Measurements from ENCODE around the gene BRIP1.
"Not testable (repeated sequence)": the region's sequence is repeated elsewhere in the genome, so short reads cannot be mapped to it uniquely, and the experiment has no call there.

BRIP1 gene

GRCh38 chr17:61738249-61738648 is 125.1 kb downstream of the BRIP1 start:
- no peak overlapping the region for H3K27ac ChIP-seq
- DNase-seq (ENCODE audit: low read depth, low spot score), result no peak

DNA sequence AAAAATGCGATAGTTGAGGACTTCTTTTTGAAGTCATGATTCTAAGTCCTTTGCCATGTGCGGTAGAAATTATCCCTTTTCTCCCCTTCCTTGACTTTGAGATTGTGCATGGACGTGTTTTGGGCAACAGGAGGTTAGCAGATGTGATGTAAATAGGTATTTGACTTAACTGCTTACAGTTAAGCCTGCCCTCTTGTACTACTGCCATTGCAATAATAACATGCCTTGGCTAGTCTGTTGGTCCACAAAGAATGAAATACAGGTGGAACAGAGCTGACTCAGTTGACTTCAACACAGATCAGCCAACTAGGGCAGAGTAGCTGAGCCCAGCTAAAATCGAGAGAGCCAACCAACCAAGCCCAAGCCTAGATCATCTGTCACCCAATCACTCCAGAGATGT is 125.5 kb downstream of the BRIP1 start:
- DNase-seq (ENCODE audit: low read depth, low spot score), result no peak
- no peak overlapping the region for H3K27ac ChIP-seq

GRCh38 chr17:61736438-61736837 is 126.9 kb downstream of the BRIP1 start:
- no peak for DNase-seq (ENCODE audit: low read depth, low spot score)
- H3K27ac ChIP-seq, result no peak overlapping the region

- no peak overlapping the region for H3K27ac ChIP-seq
- DNase-seq (ENCODE audit: low read depth, low spot score), result no peak
Observed at GRCh38 chr17:61735807-61736206, 127.5 kb downstream of the BRIP1 start.

DNA sequence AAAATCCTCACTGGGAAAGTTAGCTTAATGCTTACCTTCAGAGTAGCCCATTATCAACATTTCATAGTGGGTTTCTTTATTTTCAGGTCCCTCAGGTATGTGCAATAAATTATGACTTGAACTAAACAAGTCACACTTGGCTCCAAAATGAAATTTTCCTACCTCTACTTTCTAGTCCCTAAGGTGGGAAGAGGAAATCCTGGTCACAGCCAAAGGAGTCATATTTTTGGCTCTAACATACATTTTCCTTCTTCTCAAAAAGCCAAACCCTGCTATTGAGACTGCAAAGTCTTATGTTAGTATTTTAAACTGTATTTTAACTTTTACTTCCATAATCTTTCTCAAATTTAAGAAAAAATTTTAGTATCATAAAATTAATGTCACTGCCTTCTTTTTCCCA is 128.9 kb downstream of the BRIP1 start:
- no peak overlapping the region for H3K27ac ChIP-seq
- no peak for DNase-seq (ENCODE audit: low read depth, low spot score)

DNA sequence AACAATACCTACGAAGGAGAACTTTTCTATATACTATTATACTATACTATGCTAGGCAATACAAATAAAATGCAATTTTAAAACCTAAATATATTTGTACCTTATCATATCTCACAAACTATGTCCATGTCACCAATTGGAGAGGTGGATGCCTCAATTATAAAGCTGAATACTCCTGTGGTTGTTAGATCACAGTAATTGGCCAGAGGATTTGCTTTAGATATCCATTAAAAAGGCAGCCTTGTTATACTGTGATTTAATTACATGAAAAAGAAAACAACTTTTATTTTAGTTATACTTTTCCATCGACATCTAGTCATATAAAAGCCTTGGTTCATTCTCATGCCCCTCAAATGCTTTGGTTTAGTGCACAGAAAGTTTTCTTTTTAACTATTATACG is 129.3 kb downstream of the BRIP1 start:
- no peak for DNase-seq (ENCODE audit: low read depth, low spot score)
- no peak overlapping the region for H3K27ac ChIP-seq

GRCh38 chr17:61733021-61733420 is 130.3 kb downstream of the BRIP1 start:
- no peak overlapping the region for H3K27ac ChIP-seq
- no peak for DNase-seq (ENCODE audit: low read depth, low spot score)

- no peak for DNase-seq (ENCODE audit: low read depth, low spot score)
- no peak overlapping the region for H3K27ac ChIP-seq
Observed at GRCh38 chr17:61732169-61732568, 131.2 kb downstream of the BRIP1 start.

GRCh38 chr17:61731330-61731729 is 132.0 kb downstream of the BRIP1 start:
- no peak overlapping the region for H3K27ac ChIP-seq
- no peak for DNase-seq (ENCODE audit: low read depth, low spot score)

- no peak for DNase-seq (ENCODE audit: low read depth, low spot score)
- H3K27ac ChIP-seq, result no peak overlapping the region
Observed at GRCh38 chr17:61729690-61730268, 133.5 kb downstream of the BRIP1 start.

GRCh38 chr17:61728297-61728836 is 135.0 kb downstream of the BRIP1 start:
- no peak for DNase-seq (ENCODE audit: low read depth, low spot score)
- no peak overlapping the region for H3K27ac ChIP-seq

DNA sequence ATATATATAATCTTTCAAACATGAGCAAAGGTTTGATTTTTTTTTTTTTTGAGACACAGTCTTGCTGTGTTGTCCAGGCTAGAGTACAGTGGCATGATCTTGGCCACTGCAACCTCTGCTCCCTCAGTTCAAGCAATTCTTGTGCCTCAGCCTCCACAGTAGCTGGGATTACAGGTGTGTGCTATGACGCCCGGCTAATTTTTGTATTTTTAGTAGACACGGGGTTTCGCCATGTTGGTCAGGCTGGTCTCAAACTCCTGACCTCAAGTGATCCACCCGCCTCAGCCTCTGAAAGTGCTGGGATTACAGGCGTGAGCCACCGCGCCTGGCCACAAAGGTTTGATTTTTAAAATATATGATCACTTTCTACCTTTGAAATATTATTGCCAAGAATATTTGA is 135.5 kb downstream of the BRIP1 start:
- not testable (repeated sequence) for H3K27ac ChIP-seq; DNase-seq (ENCODE audit: low read depth, low spot score)

GRCh38 chr17:61726977-61727376 is 136.4 kb downstream of the BRIP1 start:
- no peak for DNase-seq (ENCODE audit: low read depth, low spot score)
- no peak overlapping the region for H3K27ac ChIP-seq

DNA sequence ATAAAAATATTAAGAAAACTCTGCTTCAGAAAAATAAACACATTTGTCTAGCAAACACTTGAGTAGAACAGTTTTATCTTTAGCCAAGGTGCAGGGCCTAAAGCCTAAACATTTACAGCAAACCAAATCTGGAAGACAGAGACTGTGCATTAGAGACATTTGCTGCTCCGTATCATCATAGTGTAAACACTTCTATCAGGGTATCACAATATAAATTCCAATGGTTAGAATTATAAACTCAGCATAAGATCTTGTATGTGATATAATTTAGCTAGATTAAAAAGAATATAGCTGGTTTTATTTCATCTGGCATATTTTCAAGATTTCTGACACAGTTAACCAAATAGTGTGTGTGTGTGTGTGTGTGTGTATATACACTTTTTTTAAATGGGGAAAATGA is 138.6 kb downstream of the BRIP1 start:
- no peak for DNase-seq (ENCODE audit: low read depth, low spot score)
- no peak overlapping the region for H3K27ac ChIP-seq

DNA sequence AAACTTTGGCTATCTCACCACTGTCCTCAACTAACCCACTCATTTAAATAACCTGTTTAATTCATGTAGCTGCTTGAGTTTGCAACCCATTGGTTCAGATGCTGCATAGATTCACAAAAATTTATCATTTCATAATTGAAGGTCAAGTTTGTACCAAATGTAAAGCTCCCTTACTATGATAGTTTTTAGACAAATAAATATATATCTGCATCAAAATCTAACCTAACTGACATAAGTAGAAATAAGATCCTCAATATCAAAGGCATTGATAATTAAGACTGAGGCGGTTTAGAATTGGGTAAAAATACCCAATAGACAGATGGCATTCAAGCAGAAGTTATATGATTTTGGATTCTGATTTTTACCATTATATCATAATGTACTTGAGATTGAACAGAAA is 139.4 kb downstream of the BRIP1 start:
- H3K27ac ChIP-seq, result no peak overlapping the region
- no peak for DNase-seq (ENCODE audit: low read depth, low spot score)

GRCh38 chr17:61723183-61723582 is 140.1 kb downstream of the BRIP1 start:
- DNase-seq (ENCODE audit: low read depth, low spot score), result no peak
- no peak overlapping the region for H3K27ac ChIP-seq

GRCh38 chr17:61722398-61722797 is 140.9 kb downstream of the BRIP1 start:
- H3K27ac ChIP-seq, result no peak overlapping the region
- no peak for DNase-seq (ENCODE audit: low read depth, low spot score)

DNA sequence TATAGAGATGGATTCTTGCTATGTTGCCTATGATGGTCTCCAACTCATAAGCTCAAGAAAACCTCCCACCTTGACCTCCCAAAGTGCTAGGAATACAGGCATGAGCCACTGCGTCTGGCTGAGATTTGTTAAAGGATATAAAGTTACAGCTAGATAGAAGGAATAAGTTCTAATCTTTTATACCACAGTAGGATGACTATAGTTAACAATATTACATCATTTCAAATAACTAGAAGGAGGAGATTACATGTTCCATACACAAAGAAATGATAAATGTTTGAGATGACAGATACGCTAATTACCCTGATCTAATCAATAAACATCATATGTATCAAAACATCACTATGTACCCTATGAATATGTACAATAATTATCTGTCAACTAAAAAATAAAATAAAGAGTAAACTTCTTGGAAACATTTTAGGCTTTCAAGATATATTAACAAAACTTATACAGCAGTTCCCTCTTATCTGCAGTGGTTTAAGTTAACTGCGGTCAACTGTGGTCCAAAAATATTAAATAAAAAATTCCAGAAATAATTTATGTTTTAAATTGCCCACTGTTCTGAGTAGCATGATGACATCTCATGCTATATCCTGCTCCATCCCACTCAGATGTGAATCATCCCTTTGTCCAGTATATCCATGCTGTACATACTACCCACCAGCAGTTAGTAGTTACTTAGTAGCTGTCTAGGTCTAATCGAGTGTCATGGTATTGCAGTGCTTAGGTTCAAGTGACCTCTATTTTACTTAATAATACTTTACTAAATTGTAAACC is 143.1 kb downstream of the BRIP1 start:
- DNase-seq (ENCODE audit: low read depth, low spot score), result no peak
- no peak overlapping the region for H3K27ac ChIP-seq

DNA sequence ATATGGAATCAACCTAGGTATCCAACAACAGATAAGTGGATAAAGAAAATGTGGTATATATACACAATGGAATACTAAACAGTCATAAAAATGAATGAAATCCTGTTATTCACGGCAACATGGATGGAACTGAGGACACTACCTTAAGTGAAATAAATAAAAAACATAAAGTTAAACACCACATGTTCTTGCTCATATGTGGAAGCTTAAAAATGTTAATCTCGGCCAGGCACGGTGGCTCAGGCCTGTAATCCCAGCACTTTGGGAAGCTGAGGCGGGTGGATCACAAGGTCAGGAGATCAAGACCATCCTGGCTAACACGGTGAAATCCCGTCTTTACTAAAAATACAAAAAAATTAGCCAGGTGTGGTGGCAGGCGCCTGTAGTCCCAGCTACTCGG is 144.1 kb downstream of the BRIP1 start:
- not testable (repeated sequence) for H3K27ac ChIP-seq

GRCh38 chr17:61718022-61718421 is 145.3 kb downstream of the BRIP1 start:
- H3K27ac ChIP-seq, result no peak overlapping the region
- no peak for DNase-seq (ENCODE audit: low read depth, low spot score)

More for the DNA sequence above, 144.1 kb downstream of the BRIP1 start:
- DNase-seq (ENCODE audit: low read depth, low spot score), result not testable (repeated sequence)

GRCh38 chr17:61717352-61717751 is 146.0 kb downstream of the BRIP1 start:
- DNase-seq (ENCODE audit: low read depth, low spot score), result no peak
- H3K27ac ChIP-seq, result no peak overlapping the region
